Measurements from ENCODE around the gene SEPTIN8. TPM values are rescaled to one million over a fixed set of nuclear protein-coding genes. Genes with fewer than 3 reads are reported as not detected.
"Not testable (repeated sequence)": the region's sequence is repeated elsewhere in the genome, so short reads cannot be mapped to it uniquely, and the experiment has no call there.

SEPTIN8 gene
- polyA plus RNA-seq, 1 of the 3 experiments (the other 2 are of a cell fraction): 54.9 TPM

- TF ChIP-seq CTCF (IDR thresholded peaks at IDR 0.05) (no peak), YY1 (IDR thresholded peaks at IDR 0.05; ENCODE audit: low read depth) (no peak)
These were observed 31.4 kb upstream of the SEPTIN8 start (continued) for GRCh38 chr5:132808448-132808847.

GRCh38 chr5:132807163-132807838 is 30.3 kb upstream of the SEPTIN8 start:
- no peaks in the 10 kb centered on the region for H3K79me2 ChIP-seq (ENCODE audit: insufficient read depth)
- DNase-seq: no peak
- no peak overlapping the region for H3K9ac ChIP-seq
- H3K4me3 ChIP-seq (ENCODE audit: low read depth in 2 of 2, low read length in 1 of 2): no peak overlapping the region
- WGBS (ENCODE audit: low lambda C conversion rate): 85% methylated on average over 12 of the region's 12 CpGs
- POLR2A ChIA-PET: no interaction called here
- H3K27ac ChIP-seq (ENCODE audit: low read depth in 2 of 2, low read length in 1 of 2): no peak overlapping the region
- H3K9me3 ChIP-seq: no peaks in the 10 kb centered on the region
- H3K4me1 ChIP-seq (ENCODE audit: control insufficient read depth in 1 of 2, insufficient read depth in 2 of 2, low read depth in 1 of 2, low read length in 1 of 2): peaks cover 0 to 3% of the 10 kb centered on the region in 2 experiments; a peak in 1 of 4 replicates
- H2AFZ ChIP-seq (ENCODE audit: low read depth): no peak overlapping the region
- H4K20me1 ChIP-seq (ENCODE audit: insufficient read depth): no peaks in the 10 kb centered on the region
- TF ChIP-seq CTCF (IDR thresholded peaks at IDR 0.05) (peak; percentile 24; the same call in 1 of the 2 replicates), RCOR1 (IDR thresholded peaks at IDR 0.05; ENCODE audit: low read length) (no peak), YY1 (IDR thresholded peaks at IDR 0.05; ENCODE audit: low read depth) (no peak)
- H3F3A ChIP-seq (replicated peaks; ENCODE audit: insufficient read depth): no peaks in the 10 kb centered on the region
- no peak overlapping the region for H3K4me2 ChIP-seq
- H3K9me2 ChIP-seq: no peaks in the 10 kb centered on the region
- H3K27me3 ChIP-seq (ENCODE audit: insufficient read depth): no peaks in the 10 kb centered on the region
- H3K36me3 ChIP-seq (replicated peaks in 1 of 2; ENCODE audit: control insufficient read depth in 1 of 2, insufficient read depth in 2 of 2, low read length in 1 of 2): no peaks in the 10 kb centered on the region
- CTCF ChIA-PET: interaction anchor here (0.6 to 2.0 kb wide), 9 partner anchors 11 to 220 kb away, joined by 3 to 15 read pairs (median 4); no protein-coding TSS in a partner anchor

- H3F3A ChIP-seq (replicated peaks; ENCODE audit: insufficient read depth); H4K20me1 ChIP-seq (ENCODE audit: insufficient read depth); POLR2A ChIA-PET; H3K36me3 ChIP-seq (replicated peaks in 1 of 2; ENCODE audit: control insufficient read depth in 1 of 2, insufficient read depth in 2 of 2, low read length in 1 of 2); H3K9me3 ChIP-seq; H3K9me2 ChIP-seq; H3K27me3 ChIP-seq (ENCODE audit: insufficient read depth); H3K79me2 ChIP-seq (ENCODE audit: insufficient read depth); H3K4me2 ChIP-seq; H3K9ac ChIP-seq; DNase-seq; H3K27ac ChIP-seq (ENCODE audit: low read depth in 2 of 2, low read length in 1 of 2); H2AFZ ChIP-seq (ENCODE audit: low read depth); H3K4me1 ChIP-seq (ENCODE audit: control insufficient read depth in 1 of 2, insufficient read depth in 2 of 2, low read depth in 1 of 2, low read length in 1 of 2); H3K4me3 ChIP-seq (ENCODE audit: low read depth in 2 of 2, low read length in 1 of 2): not testable (repeated sequence)
- WGBS (ENCODE audit: low lambda C conversion rate): 91% methylated on average over 12 of the region's 12 CpGs
- CTCF ChIA-PET: interaction anchor here (0.7 to 1.9 kb wide), 6 partner anchors 11 to 77 kb away, joined by 3 to 6 read pairs (median 4); no protein-coding TSS in a partner anchor
These were observed 29.7 kb upstream of the SEPTIN8 start for GRCh38 chr5:132806804-132807162.

- H3K79me2 ChIP-seq (ENCODE audit: insufficient read depth); H3K4me2 ChIP-seq; POLR2A ChIA-PET; H3K4me1 ChIP-seq (ENCODE audit: control insufficient read depth in 1 of 2, insufficient read depth in 2 of 2, low read depth in 1 of 2, low read length in 1 of 2); H3K27me3 ChIP-seq (ENCODE audit: insufficient read depth); H3K9ac ChIP-seq; H3K9me2 ChIP-seq; H3K36me3 ChIP-seq (replicated peaks in 1 of 2; ENCODE audit: control insufficient read depth in 1 of 2, insufficient read depth in 2 of 2, low read length in 1 of 2); H3K4me3 ChIP-seq (ENCODE audit: low read depth in 2 of 2, low read length in 1 of 2); CTCF ChIA-PET; H3F3A ChIP-seq (replicated peaks; ENCODE audit: insufficient read depth); H2AFZ ChIP-seq (ENCODE audit: low read depth); H3K9me3 ChIP-seq; H3K27ac ChIP-seq (ENCODE audit: low read depth in 2 of 2, low read length in 1 of 2); DNase-seq; H4K20me1 ChIP-seq (ENCODE audit: insufficient read depth): not testable (repeated sequence)
- WGBS (ENCODE audit: low lambda C conversion rate): 59% methylated on average over 6 of the region's 6 CpGs
These were observed 28.8 kb upstream of the SEPTIN8 start for GRCh38 chr5:132805872-132806271.

GRCh38 chr5:132804219-132804618 is 27.2 kb upstream of the SEPTIN8 start:
- POLR2A ChIA-PET: not testable (repeated sequence)

GRCh38 chr5:132802685-132803066 is 25.6 kb upstream of the SEPTIN8 start:
- H3K36me3 ChIP-seq (replicated peaks in 1 of 2; ENCODE audit: control insufficient read depth in 1 of 2, insufficient read depth in 2 of 2, low read length in 1 of 2); POLR2A ChIA-PET: not testable (repeated sequence)

More at GRCh38 chr5:132804219-132804618, 27.2 kb upstream of the SEPTIN8 start:
- H3K4me3 ChIP-seq (ENCODE audit: low read depth in 2 of 2, low read length in 1 of 2); H3K27me3 ChIP-seq (ENCODE audit: insufficient read depth); H3K9me3 ChIP-seq; H3K9ac ChIP-seq; H3K4me2 ChIP-seq; DNase-seq; H3K36me3 ChIP-seq (replicated peaks in 1 of 2; ENCODE audit: control insufficient read depth in 1 of 2, insufficient read depth in 2 of 2, low read length in 1 of 2); H3K79me2 ChIP-seq (ENCODE audit: insufficient read depth); H4K20me1 ChIP-seq (ENCODE audit: insufficient read depth); H3K4me1 ChIP-seq (ENCODE audit: control insufficient read depth in 1 of 2, insufficient read depth in 2 of 2, low read depth in 1 of 2, low read length in 1 of 2); H3F3A ChIP-seq (replicated peaks; ENCODE audit: insufficient read depth); H3K9me2 ChIP-seq; H3K27ac ChIP-seq (ENCODE audit: low read depth in 2 of 2, low read length in 1 of 2); H2AFZ ChIP-seq (ENCODE audit: low read depth); CTCF ChIA-PET: not testable (repeated sequence)
- WGBS (ENCODE audit: low lambda C conversion rate): 94% methylated on average over 1 of the region's 1 CpG

More at GRCh38 chr5:132802685-132803066, 25.6 kb upstream of the SEPTIN8 start:
- 48% methylated on average over 5 of the region's 5 CpGs for WGBS (ENCODE audit: low lambda C conversion rate)
- H3K4me1 ChIP-seq (ENCODE audit: control insufficient read depth in 1 of 2, insufficient read depth in 2 of 2, low read depth in 1 of 2, low read length in 1 of 2); H3K9me2 ChIP-seq; H3K79me2 ChIP-seq (ENCODE audit: insufficient read depth); H3F3A ChIP-seq (replicated peaks; ENCODE audit: insufficient read depth); H3K27me3 ChIP-seq (ENCODE audit: insufficient read depth); H3K27ac ChIP-seq (ENCODE audit: low read depth in 2 of 2, low read length in 1 of 2); H3K4me2 ChIP-seq; H4K20me1 ChIP-seq (ENCODE audit: insufficient read depth); H2AFZ ChIP-seq (ENCODE audit: low read depth); H3K9me3 ChIP-seq; H3K4me3 ChIP-seq (ENCODE audit: low read depth in 2 of 2, low read length in 1 of 2); H3K9ac ChIP-seq; DNase-seq: not testable (repeated sequence)
- CTCF ChIA-PET: interaction anchor here (1.5 to 2.3 kb wide), 3 partner anchors 18 to 277 kb away, joined by 4 to 18 read pairs (median 7); no protein-coding TSS in a partner anchor
